PC-9 (cell line): Measurements from ENCODE around the gene ARL4A.

Experiments used
- CTCF ChIP-seq: fragments of 200-600 bp; sonication (generic); conservative IDR thresholded peaks from 2 replicates; pipeline ENCODE4 v1.6.1; 2017; ENCODE audit warnings: mixed run types, antibody characterized with exemption, mild to moderate bottlenecking, moderate library complexity
- EZH2 ChIP-seq: fragments of 200-600 bp; sonication (generic); IDR thresholded peaks from 2 replicates; pipeline ENCODE4 v1.8.0; 2017; ENCODE audit warnings: antibody characterized with exemption, low read depth

- TF ChIP-seq EZH2 (no peak), CTCF (no peak)
Observed at GRCh38 chr7:12647364-12648219, 39.8 kb upstream of the ARL4A start.
